K562 (cell line): ENCODE measurements around the gene DNAH17. TPM values are rescaled to one million over a fixed set of nuclear protein-coding genes. Genes with fewer than 3 reads are reported as not detected.

Experiments used
- ATAC-seq: fragments of 200-7000 bp; cut with Tn5 transposase; 3 replicates; pipeline ENCODE4 v1.9.1; 2020; ENCODE audit warnings: moderate library complexity
- BruUV-seq: library from RNA; stranded (reverse); fragments of 400-500 nt; replicated peaks from 2 replicates; lab custom pipeline; 2021; lab: Mats Ljungman, UMichigan
- CTCF ChIA-PET: fragments of 300-600 bp; formaldehyde crosslinking; extraction: SDS; loops from one replicate; lab custom pipeline; 2021; ENCODE audit warnings: low intra/inter-chr PET ratio; lab: Yijun Ruan, JAX
- POLR2A ChIA-PET: fragments of 300-600, 350-650 bp; sonication (Branson Sonifier 250); formaldehyde crosslinking; extraction: SDS; loops from one replicate; lab custom pipeline; 2021; ENCODE audit warnings: antibody characterized with exemption, inconsistent platforms; lab: Yijun Ruan, JAX
- DNase-seq, 4 experiments: peaks; one replicate each; pipeline versions ENCODE4 v3.0.0 to v3.0.0-alpha.2; 2011 to 2018; ENCODE audit warnings: low spot score in 3 of 4, mixed read lengths in 3 of 4; ENCODE audit errors: extremely low read depth in 1 of 4
- FAIRE-seq: peaks from 2 replicates; lab custom pipeline; 2011; peaks lifted over from hg19 to GRCh38; lab: Jason Lieb, UNC
- H2AFZ ChIP-seq: 2 replicates; pipeline ENCODE4 v1.6.0; 2011; ENCODE audit warnings: low read depth, low read length, control low read depth, inconsistent platforms
- H3K27ac ChIP-seq: fragments of 200-600 bp; 3 replicates; pipeline ENCODE4 v1.8.0; 2011; ENCODE audit warnings: low read depth, mild to moderate bottlenecking, control low read depth, inconsistent platforms, low read length, moderate library complexity, mixed read lengths; ENCODE audit errors: extremely low read depth
- H3K27me3 ChIP-seq, 2 experiments: fragments of 300-600 bp in 1 of 2; 2 replicates in 1 of 2; 3 replicates in 1 of 2; pipeline versions ENCODE4 v1.6.0 to v1.8.0; 2011; ENCODE audit warnings: inconsistent platforms in 2 of 2, low read length in 2 of 2, mild to moderate bottlenecking in 1 of 2, mixed read lengths in 1 of 2, moderate library complexity in 1 of 2; ENCODE audit not compliant: control insufficient read depth in 2 of 2, insufficient read depth in 2 of 2
- H3K36me3 ChIP-seq: fragments of 300-600 bp; 3 replicates; pipeline ENCODE4 v1.8.0; 2011; ENCODE audit warnings: mild to moderate bottlenecking, low read length, inconsistent platforms; ENCODE audit not compliant: control insufficient read depth, insufficient read depth
- H3K4me1 ChIP-seq, 2 experiments: fragments of 200-600 bp in 1 of 2; replicated peaks in 1 of 2; 2 replicates in 1 of 2; 3 replicates in 1 of 2; pipeline versions ENCODE4 v1.5.1 to v1.8.0; 2011; ENCODE audit warnings: inconsistent platforms in 2 of 2, low read length in 2 of 2, mild to moderate bottlenecking in 1 of 2, mixed read lengths in 1 of 2, moderate library complexity in 1 of 2; ENCODE audit not compliant: control insufficient read depth in 2 of 2, insufficient read depth in 2 of 2
- H3K4me2 ChIP-seq: 2 replicates; pipeline ENCODE4 v1.6.1; 2011; ENCODE audit warnings: low read length, control low read depth, inconsistent platforms, mixed read lengths; ENCODE audit not compliant: insufficient read depth
- H3K4me3 ChIP-seq: fragments of 200-600 bp; sonication (generic), shearing (Covaris generic); 2 replicates; pipeline ENCODE4 v1.5.1; 2016; ENCODE audit warnings: control low read depth, inconsistent platforms
- H3K79me2 ChIP-seq: fragments of 200-600 bp; 3 replicates; pipeline ENCODE4 v1.8.0; 2011; ENCODE audit warnings: low read length, inconsistent platforms; ENCODE audit not compliant: control insufficient read depth, insufficient read depth
- H3K9ac ChIP-seq, 2 experiments: 2 replicates each; pipeline versions ENCODE4 v1.6.0 to v1.6.1; 2011; ENCODE audit warnings: low read depth in 2 of 2, low read length in 2 of 2, control low read depth in 1 of 2, inconsistent platforms in 1 of 2, mild to moderate bottlenecking in 1 of 2, mixed read lengths in 1 of 2; ENCODE audit not compliant: insufficient read depth in 1 of 2
- H3K9me1 ChIP-seq: one replicate; pipeline ENCODE4 v1.6.0; 2011; ENCODE audit warnings: inconsistent platforms, mild to moderate bottlenecking, low read length, moderate library complexity; ENCODE audit not compliant: control insufficient read depth, insufficient read depth
- H3K9me3 ChIP-seq: replicated peaks from 2 replicates; pipeline ENCODE4 v1.5.1; 2011; ENCODE audit warnings: low read depth, low read length, inconsistent platforms; ENCODE audit not compliant: control insufficient read depth, insufficient read depth
- H4K20me1 ChIP-seq: replicated peaks from 2 replicates; pipeline ENCODE4 v1.6.1; 2011; ENCODE audit warnings: low read length, inconsistent platforms, mixed read lengths; ENCODE audit not compliant: control insufficient read depth, insufficient read depth
- ARNT ChIP-seq, 2 experiments: fragments of 450-650 bp; IDR thresholded peaks; 2 replicates each; pipeline ENCODE4 v1.6.1; 2016; ENCODE audit warnings: mild to moderate bottlenecking in 1 of 2
- E2F5 ChIP-seq: sonication (generic); formaldehyde crosslinking; IDR thresholded peaks from 2 replicates; pipeline ENCODE4 v1.8.0; 2022; ENCODE audit warnings: mild to moderate bottlenecking, missing genetic modification reagents
- ELF2 ChIP-seq: fragments of 250-450 bp; sonication (Bioruptor Pico); IDR thresholded peaks from 2 replicates; pipeline ENCODE4 v1.5.0; 2021; ENCODE audit warnings: mild to moderate bottlenecking
- ETV5 ChIP-seq: sonication (generic); formaldehyde crosslinking; IDR thresholded peaks from 2 replicates; pipeline ENCODE4 v1.4.0; 2020; ENCODE audit warnings: low read depth, mild to moderate bottlenecking, missing genetic modification reagents
- ETV6 ChIP-seq, 3 experiments: fragments of 150-350 bp in 1 of 3; sonication (generic) in 1 of 3; formaldehyde crosslinking in 1 of 3; IDR thresholded peaks; 2 replicates each; pipeline versions ENCODE4 v1.6.1 to v1.8.0; 2014 to 2022; ENCODE audit warnings: borderline replicate concordance in 2 of 3, low read depth in 2 of 3, antibody characterized with exemption in 1 of 3, low read length in 1 of 3, mild to moderate bottlenecking in 1 of 3, missing genetic modification reagents in 1 of 3
- FOXK2 ChIP-seq, 2 experiments: fragments of 450-650 bp; IDR thresholded peaks in 1 of 2; conservative IDR thresholded peaks in 1 of 2; 2 replicates each; pipeline ENCODE4 v1.6.1; 2016; ENCODE audit warnings: low read depth in 2 of 2, mild to moderate bottlenecking in 1 of 2
- HDAC2 ChIP-seq: fragments of 450-650 bp; IDR thresholded peaks from 2 replicates; pipeline ENCODE4 v1.6.1; 2016; ENCODE audit warnings: mild to moderate bottlenecking
- JUND ChIP-seq, 2 experiments: IDR thresholded peaks; 2 replicates in 1 of 2; 3 replicates in 1 of 2; pipeline ENCODE4 v1.6.1; 2011; ENCODE audit warnings: borderline replicate concordance in 2 of 2, low read depth in 2 of 2, low read length in 2 of 2, improper control_type of control experiment in 1 of 2, missing biosample characterization in 1 of 2, missing genetic modification characterization in 1 of 2, missing genetic modification reagents in 1 of 2
- PURB ChIP-seq: sonication (generic); formaldehyde crosslinking; IDR thresholded peaks from 2 replicates; pipeline ENCODE4 v1.9.0; 2021; ENCODE audit warnings: low read depth, mild to moderate bottlenecking, missing genetic modification reagents
- STAG1 ChIP-seq: sonication (generic); formaldehyde crosslinking; IDR thresholded peaks from 2 replicates; pipeline ENCODE4 v1.5.0; 2020; ENCODE audit warnings: missing genetic modification reagents, borderline replicate concordance
- ZNF12 ChIP-seq: sonication (generic); formaldehyde crosslinking; IDR thresholded peaks from 2 replicates; pipeline ENCODE4 v1.4.0; 2020; ENCODE audit warnings: mild to moderate bottlenecking, missing genetic modification reagents
- ZNF444 ChIP-seq: fragments of 250-450 bp; sonication (Bioruptor Pico); IDR thresholded peaks from 2 replicates; pipeline ENCODE4 v1.4.0; 2020; ENCODE audit warnings: mild to moderate bottlenecking, moderate library complexity
- ZNF695 ChIP-seq: fragments of 450-650 bp; formaldehyde crosslinking; IDR thresholded peaks from 2 replicates; pipeline ENCODE4 v1.4.0; 2020; ENCODE audit warnings: mild to moderate bottlenecking, moderate library complexity
- WGBS: fragments of 100-300 bp; shearing (Covaris generic); methylation state at CpG from one replicate; pipeline ENCODE4 v1.1.6; 2016; ENCODE audit warnings: low coverage, mixed read lengths; ENCODE audit not compliant: insufficient coverage; ENCODE audit errors: missing lambda C conversion rate; 5-methylcytosine and 5-hydroxymethylcytosine counted together
- in situ Hi-C: fragments of 300-500 bp; cut with MboI; formaldehyde crosslinking; loops from 4 replicates; pipeline ENCODE4 v1.15.0; 2018; ENCODE audit warnings: inconsistent platforms, mixed read lengths
- intact Hi-C: fragments of 100-400 bp; cut with micrococcal nuclease; formaldehyde crosslinking; loops from 2 replicates; pipeline ENCODE4 v1.14.2; 2022
- polyA plus RNA-seq, 8 experiments: library from polyadenylated mRNA; depleted of rRNA in 4 of 8; stranded (reverse) in 5 of 8; unstranded in 3 of 8; fragments of >200 nt; fragmentation: Nextera tagmentation in 2 of 8; fragmentation: Illumina TruSeq in 1 of 8; extraction: Ambion mirVana in 2 of 8; extraction: Trizol in 1 of 8; gene quantifications; 2 replicates each; pipeline versions ENCODE4 v1.2.1 to v1.2.3, GENCODE V29; 2011 to 2014; ENCODE audit warnings: inconsistent platforms in 1 of 8, missing spikeins in 1 of 8
- total RNA-seq, 7 experiments: library from RNA; depleted of rRNA in 6 of 7; stranded (reverse); fragments of >200 nt in 6 of 7; fragmentation: Illumina TruSeq in 2 of 7; extraction: Trizol in 2 of 7; gene quantifications; 2 replicates each; pipeline versions ENCODE4 v1.2.1 to v1.2.3, GENCODE V29; 2011 to 2021; ENCODE audit warnings: low replicate concordance in 1 of 7
- TF ChIP-seq, protein P1 (sequence below): fragments of 450-650 bp; IDR thresholded peaks from 2 replicates; pipeline ENCODE4 v1.6.1; 2016; ENCODE audit warnings: low read depth

Gene DNAH17
- total and polyA plus RNA-seq, 9 of the 15 experiments (the other 6 are each of a cell fraction or from before 2014, with no cell fraction given) = under 0.01 to 0.06 (median 0.03) TPM; not detected in 5

DNA sequence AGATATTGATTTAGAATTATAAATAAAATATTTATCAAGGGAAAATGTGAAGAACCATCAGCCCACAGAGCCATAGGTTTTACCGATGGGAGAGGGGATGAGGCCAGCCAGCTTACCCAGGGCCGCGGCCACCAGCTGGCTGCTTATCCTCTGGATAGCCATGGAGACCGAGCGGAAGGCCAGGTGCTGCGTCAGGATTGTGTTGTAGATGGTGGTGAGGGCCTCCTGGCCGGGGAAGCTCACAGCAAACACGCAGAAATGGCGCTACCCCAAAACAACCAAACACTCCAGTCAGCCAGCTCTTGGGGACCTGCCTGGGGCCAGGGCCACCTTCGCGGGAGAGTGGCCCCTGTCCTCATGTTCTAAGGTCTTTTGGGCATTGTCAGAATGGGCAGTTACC lies 97.8 kb downstream of the DNAH17 start:
- in situ Hi-C loops = no loop called here
- peaks cover 29 to 47% of the 10 kb centered on the region in 2 experiments for H3K27me3 ChIP-seq
- WGBS = 2% methylated on average over 11 of the region's 11 CpGs
- no peaks in the 10 kb centered on the region for H3K36me3 ChIP-seq
- H4K20me1 ChIP-seq = 0 out of 2 replicates have a peak, but pooled peaks cover 12% of the 10 kb centered on the region
- H3K4me2 ChIP-seq = no peak overlapping the region
- ChIA-PET POLR2A (interaction anchor here (0.6 kb wide), 2 partner anchors 48 to 78 kb away, joined by 3 read pairs; no protein-coding TSS in a partner anchor), CTCF (no interaction called here)
- H3K4me3 ChIP-seq = no peak overlapping the region
- H3K9me3 ChIP-seq = no peaks in the 10 kb centered on the region
- no TSS peak for BruUV-seq
- DNase-seq (no peak), ATAC-seq (no peak), FAIRE-seq (no peak)
- no peaks in the 10 kb centered on the region for H3K9me1 ChIP-seq
- H3K4me1 ChIP-seq = peaks cover 0 to 8% of the 10 kb centered on the region in 2 experiments; a peak in 3 of 5 replicates
- no peaks in the 10 kb centered on the region for H3K79me2 ChIP-seq
- H2AFZ ChIP-seq = no peak overlapping the region
- intact Hi-C loops = no loop called here
- H3K27ac ChIP-seq = no peak overlapping the region
- H3K9ac ChIP-seq = no peak overlapping the region
- no peak for TF ChIP-seq ELF2 (CRISPR knock-in tag)
- TF ChIP-seq ZNF695 (CRISPR knock-in tag) = no peak
- no peak for TF ChIP-seq ZNF12
- no peak for TF ChIP-seq ETV5 (CRISPR knock-in tag)
- TF ChIP-seq ETV6 (IDR thresholded peaks at IDR 0.05; ENCODE audit: borderline replicate concordance in 1 of 2, low read depth in 2 of 2, low read length in 1 of 2) = no peak
- TF ChIP-seq ETV6 (CRISPR knock-in tag; IDR thresholded peaks at IDR 0.05; ENCODE audit: borderline replicate concordance) = no peak
- TF ChIP-seq HDAC2 = no peak
- TF ChIP-seq, protein P1, sequence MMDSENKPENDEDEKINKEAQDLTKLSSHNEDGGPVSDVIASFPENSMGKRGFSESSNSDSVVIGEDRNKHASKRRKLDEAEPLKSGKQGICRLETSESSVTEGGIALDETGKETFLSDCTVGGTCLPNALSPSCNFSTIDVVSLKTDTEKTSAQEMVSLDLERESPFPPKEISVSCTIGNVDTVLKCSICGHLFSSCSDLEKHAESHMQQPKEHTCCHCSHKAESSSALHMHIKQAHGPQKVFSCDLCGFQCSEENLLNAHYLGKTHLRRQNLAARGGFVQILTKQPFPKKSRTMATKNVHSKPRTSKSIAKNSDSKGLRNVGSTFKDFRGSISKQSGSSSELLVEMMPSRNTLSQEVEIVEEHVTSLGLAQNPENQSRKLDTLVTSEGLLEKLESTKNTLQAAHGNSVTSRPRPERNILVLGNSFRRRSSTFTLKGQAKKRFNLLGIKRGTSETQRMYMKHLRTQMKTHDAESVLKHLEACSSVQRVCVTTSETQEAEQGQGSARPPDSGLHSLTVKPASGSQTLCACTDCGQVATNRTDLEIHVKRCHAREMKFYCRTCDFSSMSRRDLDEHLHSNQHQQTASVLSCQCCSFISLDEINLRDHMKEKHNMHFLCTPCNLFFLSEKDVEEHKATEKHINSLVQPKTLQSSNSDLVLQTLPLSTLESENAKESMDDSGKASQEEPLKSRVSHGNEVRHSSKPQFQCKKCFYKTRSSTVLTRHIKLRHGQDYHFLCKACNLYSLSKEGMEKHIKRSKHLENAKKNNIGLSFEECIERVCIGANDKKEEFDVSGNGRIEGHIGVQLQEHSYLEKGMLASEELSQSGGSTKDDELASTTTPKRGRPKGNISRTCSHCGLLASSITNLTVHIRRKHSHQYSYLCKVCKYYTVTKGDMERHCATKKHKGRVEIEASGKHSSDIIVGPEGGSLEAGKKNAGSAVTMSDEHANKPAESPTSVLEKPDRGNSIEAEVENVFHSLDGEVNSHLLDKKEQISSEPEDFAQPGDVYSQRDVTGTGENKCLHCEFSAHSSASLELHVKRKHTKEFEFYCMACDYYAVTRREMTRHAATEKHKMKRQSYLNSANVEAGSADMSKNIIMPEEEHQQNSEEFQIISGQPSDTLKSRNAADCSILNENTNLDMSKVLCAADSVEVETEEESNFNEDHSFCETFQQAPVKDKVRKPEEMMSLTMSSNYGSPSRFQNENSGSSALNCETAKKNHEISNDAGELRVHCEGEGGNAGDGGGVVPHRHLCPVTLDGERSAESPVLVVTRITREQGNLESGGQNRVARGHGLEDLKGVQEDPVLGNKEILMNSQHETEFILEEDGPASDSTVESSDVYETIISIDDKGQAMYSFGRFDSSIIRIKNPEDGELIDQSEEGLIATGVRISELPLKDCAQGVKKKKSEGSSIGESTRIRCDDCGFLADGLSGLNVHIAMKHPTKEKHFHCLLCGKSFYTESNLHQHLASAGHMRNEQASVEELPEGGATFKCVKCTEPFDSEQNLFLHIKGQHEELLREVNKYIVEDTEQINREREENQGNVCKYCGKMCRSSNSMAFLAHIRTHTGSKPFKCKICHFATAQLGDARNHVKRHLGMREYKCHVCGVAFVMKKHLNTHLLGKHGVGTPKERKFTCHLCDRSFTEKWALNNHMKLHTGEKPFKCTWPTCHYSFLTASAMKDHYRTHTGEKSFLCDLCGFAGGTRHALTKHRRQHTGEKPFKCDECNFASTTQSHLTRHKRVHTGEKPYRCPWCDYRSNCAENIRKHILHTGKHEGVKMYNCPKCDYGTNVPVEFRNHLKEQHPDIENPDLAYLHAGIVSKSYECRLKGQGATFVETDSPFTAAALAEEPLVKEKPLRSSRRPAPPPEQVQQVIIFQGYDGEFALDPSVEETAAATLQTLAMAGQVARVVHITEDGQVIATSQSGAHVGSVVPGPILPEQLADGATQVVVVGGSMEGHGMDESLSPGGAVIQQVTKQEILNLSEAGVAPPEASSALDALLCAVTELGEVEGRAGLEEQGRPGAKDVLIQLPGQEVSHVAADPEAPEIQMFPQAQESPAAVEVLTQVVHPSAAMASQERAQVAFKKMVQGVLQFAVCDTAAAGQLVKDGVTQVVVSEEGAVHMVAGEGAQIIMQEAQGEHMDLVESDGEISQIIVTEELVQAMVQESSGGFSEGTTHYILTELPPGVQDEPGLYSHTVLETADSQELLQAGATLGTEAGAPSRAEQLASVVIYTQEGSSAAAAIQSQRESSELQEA = no peak
- no peak for TF ChIP-seq ZNF444 (CRISPR knock-in tag)
- no peak for TF ChIP-seq JUND (IDR thresholded peaks at IDR 0.05; ENCODE audit: borderline replicate concordance, low read depth, low read length)
- no peak for TF ChIP-seq JUND (tag; IDR thresholded peaks at IDR 0.05; ENCODE audit: borderline replicate concordance, low read depth, low read length)
- no peak for TF ChIP-seq STAG1 (CRISPR knock-in tag)
- TF ChIP-seq ARNT (IDR thresholded peaks at IDR 0.05) = no peak
- TF ChIP-seq FOXK2 (conservative IDR thresholded peaks at IDR 0.05 in 1 of 2, IDR thresholded peaks at IDR 0.05 in 1 of 2; ENCODE audit: low read depth in 2 of 2) = no peak
- no peak for TF ChIP-seq E2F5 (CRISPR knock-in tag)
- no peak for TF ChIP-seq PURB (CRISPR knock-in tag)
